RWPE1 (cell line): ENCODE data around the gene LRRC2.

ENCODE experiments used
- CTCF ChIA-PET: fragments of 350-600 bp; sonication (Branson Sonifier 250); formaldehyde crosslinking; extraction: SDS; loops from one replicate; lab custom pipeline; 2021; lab: Yijun Ruan, JAX
- POLR2A ChIA-PET: fragments of 400-600 bp; formaldehyde crosslinking; extraction: SDS; loops from one replicate; lab custom pipeline; 2020; ENCODE audit warnings: antibody characterized with exemption; ENCODE audit not compliant: low non-redundant PET; lab: Yijun Ruan, JAX
- DNase-seq: peaks from one replicate; pipeline ENCODE4 v3.0.0; 2012; ENCODE audit warnings: low spot score
- H3K27ac ChIP-seq: fragments of 450-650 bp; 2 replicates; pipeline ENCODE4 v1.5.1; 2017
- TF ChIP-seq, protein P1 (sequence below): fragments of 450-650 bp; conservative IDR thresholded peaks from 2 replicates; pipeline ENCODE4 v1.5.1; 2017; ENCODE audit warnings: low read depth, mild to moderate bottlenecking

Gene LRRC2

DNA sequence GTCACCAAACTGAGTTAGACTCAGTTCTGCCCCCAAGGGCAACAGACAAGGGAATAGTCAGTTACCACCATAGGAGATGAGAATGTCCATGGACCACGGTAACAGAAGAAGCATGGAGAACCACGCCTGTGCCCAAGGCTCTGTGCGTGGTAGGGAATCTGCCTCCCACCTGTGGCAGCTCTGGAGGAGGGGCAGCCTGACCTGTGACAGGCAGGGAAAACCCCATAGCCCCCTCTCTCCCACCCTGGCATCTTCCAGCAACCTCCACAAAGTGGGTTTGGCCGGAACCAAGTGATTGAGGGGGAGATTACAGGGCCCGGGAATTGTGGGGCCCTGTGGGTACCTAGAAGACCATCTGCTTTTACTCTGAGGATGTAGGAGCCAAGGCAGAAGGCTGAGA is 87.1 kb downstream of the LRRC2 start:
- CTCF ChIA-PET: no interaction called here
- no peak overlapping the region for H3K27ac ChIP-seq
- TF ChIP-seq, protein P1, sequence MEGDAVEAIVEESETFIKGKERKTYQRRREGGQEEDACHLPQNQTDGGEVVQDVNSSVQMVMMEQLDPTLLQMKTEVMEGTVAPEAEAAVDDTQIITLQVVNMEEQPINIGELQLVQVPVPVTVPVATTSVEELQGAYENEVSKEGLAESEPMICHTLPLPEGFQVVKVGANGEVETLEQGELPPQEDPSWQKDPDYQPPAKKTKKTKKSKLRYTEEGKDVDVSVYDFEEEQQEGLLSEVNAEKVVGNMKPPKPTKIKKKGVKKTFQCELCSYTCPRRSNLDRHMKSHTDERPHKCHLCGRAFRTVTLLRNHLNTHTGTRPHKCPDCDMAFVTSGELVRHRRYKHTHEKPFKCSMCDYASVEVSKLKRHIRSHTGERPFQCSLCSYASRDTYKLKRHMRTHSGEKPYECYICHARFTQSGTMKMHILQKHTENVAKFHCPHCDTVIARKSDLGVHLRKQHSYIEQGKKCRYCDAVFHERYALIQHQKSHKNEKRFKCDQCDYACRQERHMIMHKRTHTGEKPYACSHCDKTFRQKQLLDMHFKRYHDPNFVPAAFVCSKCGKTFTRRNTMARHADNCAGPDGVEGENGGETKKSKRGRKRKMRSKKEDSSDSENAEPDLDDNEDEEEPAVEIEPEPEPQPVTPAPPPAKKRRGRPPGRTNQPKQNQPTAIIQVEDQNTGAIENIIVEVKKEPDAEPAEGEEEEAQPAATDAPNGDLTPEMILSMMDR: no peak
- no peak for DNase-seq
- POLR2A ChIA-PET: no interaction called here

DNA sequence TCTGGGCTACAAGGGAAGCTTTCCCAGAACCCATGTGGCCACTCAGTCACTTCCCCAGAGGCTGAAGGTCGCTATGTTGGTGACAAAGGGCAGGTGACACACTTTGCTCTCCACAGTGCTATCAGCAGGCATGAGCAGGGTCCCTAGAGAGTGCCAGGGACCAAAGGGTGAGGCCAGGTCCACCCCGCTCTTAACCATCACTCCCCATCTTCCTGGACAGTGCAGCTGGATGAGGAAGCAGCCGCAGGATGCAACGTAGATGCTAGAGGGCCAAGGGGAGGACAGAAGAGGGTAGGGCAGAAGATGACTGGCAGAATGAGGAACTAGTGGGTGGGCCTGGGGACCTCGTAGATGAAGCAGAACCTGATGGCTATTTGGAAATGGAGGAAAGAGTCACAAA is 87.8 kb downstream of the LRRC2 start:
- no peak overlapping the region for H3K27ac ChIP-seq
- ChIA-PET CTCF (no interaction called here), POLR2A (no interaction called here)
- DNase-seq: no peak
- TF ChIP-seq, protein P1: no peak

DNA sequence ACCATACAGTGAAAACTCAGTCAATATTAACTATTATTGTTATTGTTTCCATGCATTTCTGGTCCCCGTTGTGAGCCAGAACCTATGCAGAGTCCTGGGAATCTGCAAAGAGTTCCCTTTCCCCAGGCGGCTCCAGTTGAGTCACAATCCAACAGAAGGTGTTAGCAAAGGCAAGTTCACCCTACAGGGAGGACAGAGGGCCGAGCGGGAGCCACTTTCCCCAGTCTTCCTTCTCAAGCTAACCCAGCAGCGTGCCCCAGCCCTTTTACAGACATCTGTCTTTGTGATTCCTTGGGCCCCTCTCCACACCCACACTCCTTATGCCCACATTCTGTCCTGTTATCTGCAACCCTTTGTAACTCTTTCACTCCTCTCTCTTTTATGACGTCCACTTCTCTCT is 88.3 kb downstream of the LRRC2 start:
- H3K27ac ChIP-seq: no peak overlapping the region
- ChIA-PET CTCF (no interaction called here), POLR2A (no interaction called here)
- no peak for DNase-seq
- TF ChIP-seq, protein P1: no peak

DNA sequence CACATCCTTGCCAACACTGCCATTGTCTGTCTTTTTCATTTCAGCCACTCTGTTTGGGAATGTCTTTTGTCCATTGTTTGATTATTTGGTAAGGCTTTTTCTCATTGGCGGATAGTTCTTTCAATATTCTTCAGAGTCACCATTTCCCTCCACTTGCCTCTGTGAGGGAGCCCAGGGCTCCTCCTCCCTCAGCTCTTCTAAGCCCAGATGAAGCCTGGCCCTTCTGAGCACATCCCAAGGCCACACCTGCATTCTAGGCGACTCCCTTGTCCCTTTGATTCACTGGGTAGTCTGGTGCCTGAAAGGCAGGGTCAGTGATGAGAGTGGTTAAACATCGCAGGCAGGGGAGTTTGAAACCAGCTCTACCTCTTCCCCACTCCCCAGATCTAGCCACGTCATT is 89.0 kb downstream of the LRRC2 start:
- CTCF ChIA-PET: no interaction called here
- no peak for DNase-seq

DNA sequence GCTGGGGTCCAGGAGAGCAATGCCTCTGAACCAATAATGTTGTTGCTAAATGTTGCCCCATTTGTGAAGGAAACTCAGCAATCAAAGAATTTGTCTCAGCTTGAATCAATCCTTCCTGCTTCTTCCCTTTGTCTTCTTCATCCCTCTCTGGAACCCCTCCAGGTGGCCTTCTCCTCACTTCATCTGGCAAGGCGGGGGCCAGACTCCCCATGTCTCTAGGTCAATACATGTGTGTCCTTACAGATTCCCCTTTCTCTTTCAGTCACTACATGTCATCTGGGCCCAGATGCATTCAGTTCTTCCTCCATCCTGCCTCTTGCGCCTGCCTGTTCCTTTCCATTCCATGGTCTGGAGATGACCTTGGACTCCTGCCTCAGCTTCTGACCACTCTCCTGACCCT is 93.4 kb downstream of the LRRC2 start:
- CTCF ChIA-PET: no interaction called here

More for the DNA sequence above, 89.0 kb downstream of the LRRC2 start:
- POLR2A ChIA-PET: no interaction called here
- TF ChIP-seq, protein P1: no peak
- no peak overlapping the region for H3K27ac ChIP-seq

DNA sequence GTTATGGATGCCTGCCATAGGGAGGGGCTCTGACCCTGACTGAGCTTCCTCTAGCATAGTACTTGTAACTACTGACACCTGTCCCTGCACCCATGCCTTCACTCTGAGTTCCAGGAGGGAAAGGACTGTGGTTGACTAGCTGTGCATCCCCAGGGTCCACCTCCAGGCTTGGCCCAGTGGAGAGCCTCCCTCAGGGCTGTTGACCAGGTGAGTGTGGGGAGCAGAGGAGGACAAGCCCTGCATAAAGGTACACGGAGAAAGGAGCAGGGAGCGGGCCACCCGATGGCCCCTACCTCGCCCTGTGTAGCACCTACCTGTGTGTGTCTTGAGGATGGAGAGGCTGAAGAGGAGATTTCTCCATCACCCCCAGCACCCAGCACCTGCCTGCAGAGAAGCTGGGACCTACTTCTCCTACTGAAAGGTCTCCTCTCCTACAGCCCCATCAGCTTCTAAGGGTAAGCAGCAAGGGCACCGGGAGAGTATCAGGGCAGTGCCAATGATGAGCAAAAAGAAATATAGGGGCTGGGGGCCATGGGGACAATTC is 94.7 kb downstream of the LRRC2 start:
- POLR2A ChIA-PET: no interaction called here
- H3K27ac ChIP-seq: no peak overlapping the region
- CTCF ChIA-PET: no interaction called here
- DNase-seq: no peak
- TF ChIP-seq, protein P1: no peak

More for the DNA sequence above, 93.4 kb downstream of the LRRC2 start:
- TF ChIP-seq, protein P1: no peak
- no peak for DNase-seq
- POLR2A ChIA-PET: no interaction called here
- H3K27ac ChIP-seq: no peak overlapping the region
